Kidney glomerular epithelial cell (primary cell): Measurements from ENCODE around the gene RNF32.

Source experiments
- DNase-seq: peaks from one replicate; lab custom pipeline; 2025; lab: John Stamatoyannopoulos, UW

RNF32 gene

GRCh38 chr7:156640257-156640948, at the start of gene RNF32:
RNF32 (plus strand) TSS chr7:156640774; CDS start chr7:156643878, 3,104 bp downstream.
- peak; percentile 77 for DNase-seq

DNA sequence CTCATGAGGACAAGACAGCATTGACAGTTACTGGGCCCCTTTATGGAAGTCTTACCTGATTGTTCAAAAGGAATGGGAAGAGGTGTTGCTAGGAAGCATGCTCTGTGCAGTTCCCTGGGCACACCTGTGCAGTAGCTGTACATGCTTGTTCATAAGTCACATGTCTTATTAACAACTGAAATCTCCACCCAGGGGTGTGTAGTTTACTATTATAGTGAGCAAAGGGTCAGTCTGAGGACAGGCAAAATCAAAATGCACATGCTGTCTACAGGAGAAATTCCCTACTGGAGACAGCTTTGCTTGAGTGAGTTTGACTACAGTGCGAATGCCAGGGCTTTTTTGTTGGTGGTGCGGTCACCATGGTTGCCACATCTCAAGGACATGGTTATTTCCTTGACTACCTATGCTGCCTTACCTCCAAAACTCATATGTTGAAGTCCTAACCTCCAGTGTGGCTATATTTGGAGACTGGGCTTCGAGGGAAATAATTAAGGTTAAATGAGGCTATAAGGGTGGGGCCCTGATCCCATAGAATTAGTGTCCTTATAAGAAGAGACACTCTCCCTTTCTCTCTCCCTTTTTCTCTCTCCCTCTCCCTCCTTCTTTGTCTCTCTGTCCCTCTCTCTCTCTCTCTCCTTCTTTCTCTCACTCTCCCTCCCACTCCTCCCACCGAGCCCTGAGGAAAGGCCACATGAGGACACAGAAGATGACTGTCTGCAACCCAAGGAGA, 48.3 kb upstream of the RNF32 start:
- DNase-seq, result no peak

- no peak for DNase-seq
These were observed 46.1 kb upstream of the RNF32 start for GRCh38 chr7:156594283-156595080.

GRCh38 chr7:156600496-156600895, 40.1 kb upstream of the RNF32 start:
- DNase-seq, result no peak

DNA sequence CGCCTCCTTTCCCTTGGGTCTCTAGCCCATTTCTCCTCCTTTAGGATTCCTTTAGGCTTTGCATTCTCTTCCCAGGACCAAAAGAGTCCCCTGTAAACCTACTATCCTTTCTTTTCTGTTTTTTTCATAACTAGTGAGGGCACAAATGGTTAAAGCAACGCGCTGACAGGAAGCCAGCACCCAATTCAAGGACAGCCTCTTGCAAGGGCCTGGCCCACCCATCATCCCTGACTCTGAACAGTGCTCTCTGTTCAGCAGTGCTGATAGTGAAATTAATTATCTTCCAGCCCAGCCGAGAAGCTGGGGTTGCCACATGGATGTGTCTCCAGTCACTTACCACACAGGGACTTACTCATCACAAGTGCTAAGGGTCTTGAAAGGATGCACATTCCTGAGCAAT, 38.3 kb upstream of the RNF32 start:
- DNase-seq, result no peak

GRCh38 chr7:156603011-156603410, 37.6 kb upstream of the RNF32 start:
- no peak for DNase-seq

- DNase-seq, result no peak
These were observed 36.9 kb upstream of the RNF32 start for GRCh38 chr7:156603629-156604028.

- DNase-seq, result no peak
These were observed 36.3 kb upstream of the RNF32 start for GRCh38 chr7:156604311-156604710.

DNA sequence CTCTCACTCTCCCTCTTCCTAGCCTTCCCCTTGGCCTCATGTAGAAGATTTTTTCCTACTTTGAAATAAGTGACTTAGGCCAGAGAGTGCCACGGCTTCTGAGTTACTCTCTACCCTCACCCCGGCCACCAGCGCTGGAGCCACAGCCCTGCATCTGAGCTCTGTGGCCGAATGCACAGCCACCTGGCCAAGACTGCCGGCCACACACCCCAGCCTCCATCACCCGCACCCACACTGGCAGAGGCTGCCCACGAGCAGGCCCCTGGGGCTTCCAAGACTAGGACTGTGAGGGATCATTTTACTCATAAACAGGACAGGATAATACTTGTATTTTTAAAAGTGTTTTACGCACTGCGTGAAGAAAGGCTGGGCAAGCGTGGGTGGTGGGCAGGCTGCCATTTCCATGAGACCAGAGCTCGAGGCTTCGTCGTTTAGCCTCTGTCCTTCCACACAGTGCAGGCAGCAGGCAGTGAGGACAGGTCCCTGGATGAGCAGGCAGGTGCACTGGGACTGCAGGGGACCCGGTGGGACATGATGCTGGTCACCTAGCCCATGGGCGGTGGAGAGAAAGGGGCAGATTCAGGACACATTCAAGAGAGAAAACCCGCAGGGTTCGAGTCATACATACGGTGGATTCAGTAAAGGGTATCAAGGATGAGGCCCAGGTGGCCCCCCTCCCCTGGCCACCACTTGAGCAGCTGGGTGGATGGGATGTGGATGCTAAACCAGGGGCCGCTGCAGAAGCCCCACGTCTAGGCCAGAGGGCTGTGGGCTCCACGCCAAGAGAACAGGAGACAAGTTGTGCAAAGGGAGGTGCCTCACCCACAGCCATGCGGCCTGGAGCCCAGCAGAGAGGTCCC, 35.5 kb upstream of the RNF32 start:
- DNase-seq, result no peak

GRCh38 chr7:156606135-156606534, 34.4 kb upstream of the RNF32 start:
- DNase-seq, result no peak

DNA sequence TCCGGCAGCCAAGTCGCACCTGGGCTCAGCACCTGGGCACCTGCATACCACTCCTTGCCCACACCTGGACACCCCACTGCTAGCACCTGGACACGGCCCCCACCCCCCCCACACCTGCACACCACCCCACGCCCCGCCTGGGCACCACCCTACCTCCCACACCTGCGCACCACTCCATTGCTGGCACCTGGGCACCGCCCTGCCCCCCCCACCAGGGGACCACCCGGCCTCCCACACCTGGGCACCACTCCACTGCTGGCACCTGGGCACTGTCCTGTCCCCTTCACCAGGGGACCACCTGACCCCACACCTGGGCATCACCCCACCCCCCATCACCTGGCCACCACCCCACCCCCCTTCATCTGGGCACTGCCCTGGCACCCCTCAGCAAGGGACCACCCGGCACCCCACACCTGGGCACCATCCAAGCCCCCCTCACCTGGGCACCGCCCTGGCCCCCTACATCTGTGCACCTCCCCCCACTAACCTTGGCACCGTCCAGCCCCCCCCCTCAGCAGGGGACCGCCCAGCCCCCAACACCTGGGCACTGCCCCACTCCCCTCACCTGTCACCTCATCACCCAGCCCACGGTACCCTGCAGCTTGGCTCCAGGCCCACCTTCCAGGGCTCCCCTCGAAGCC, 33.8 kb upstream of the RNF32 start:
- DNase-seq, result no peak

GRCh38 chr7:156607332-156608172, 33.0 kb upstream of the RNF32 start:
- DNase-seq, result no peak

GRCh38 chr7:156608173-156608478, 32.4 kb upstream of the RNF32 start:
- no peak for DNase-seq

- no peak for DNase-seq
These were observed 31.3 kb upstream of the RNF32 start for GRCh38 chr7:156609010-156609877.

- DNase-seq, result no peak
These were observed 30.4 kb upstream of the RNF32 start for GRCh38 chr7:156610130-156610529.

DNA sequence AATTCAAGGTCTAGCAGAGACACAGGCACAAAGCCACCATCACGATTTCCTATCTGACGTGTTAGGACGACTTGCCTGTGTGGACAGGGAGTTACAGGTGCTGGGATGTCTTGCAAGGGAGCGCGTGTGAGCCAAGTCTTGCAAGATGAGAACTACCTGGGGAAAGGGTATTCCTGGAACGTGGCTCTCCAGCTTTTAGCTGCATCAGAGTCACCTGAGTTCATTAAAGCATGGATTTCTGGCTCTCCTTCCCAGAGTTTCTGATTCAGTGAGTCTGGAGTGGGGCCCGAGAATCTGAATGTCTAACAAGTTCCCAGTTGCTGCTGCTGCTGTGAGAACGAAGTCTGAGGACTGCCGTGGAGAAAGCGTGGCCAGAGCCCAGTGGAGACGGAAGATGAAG, 30.0 kb upstream of the RNF32 start:
- no peak for DNase-seq

DNA sequence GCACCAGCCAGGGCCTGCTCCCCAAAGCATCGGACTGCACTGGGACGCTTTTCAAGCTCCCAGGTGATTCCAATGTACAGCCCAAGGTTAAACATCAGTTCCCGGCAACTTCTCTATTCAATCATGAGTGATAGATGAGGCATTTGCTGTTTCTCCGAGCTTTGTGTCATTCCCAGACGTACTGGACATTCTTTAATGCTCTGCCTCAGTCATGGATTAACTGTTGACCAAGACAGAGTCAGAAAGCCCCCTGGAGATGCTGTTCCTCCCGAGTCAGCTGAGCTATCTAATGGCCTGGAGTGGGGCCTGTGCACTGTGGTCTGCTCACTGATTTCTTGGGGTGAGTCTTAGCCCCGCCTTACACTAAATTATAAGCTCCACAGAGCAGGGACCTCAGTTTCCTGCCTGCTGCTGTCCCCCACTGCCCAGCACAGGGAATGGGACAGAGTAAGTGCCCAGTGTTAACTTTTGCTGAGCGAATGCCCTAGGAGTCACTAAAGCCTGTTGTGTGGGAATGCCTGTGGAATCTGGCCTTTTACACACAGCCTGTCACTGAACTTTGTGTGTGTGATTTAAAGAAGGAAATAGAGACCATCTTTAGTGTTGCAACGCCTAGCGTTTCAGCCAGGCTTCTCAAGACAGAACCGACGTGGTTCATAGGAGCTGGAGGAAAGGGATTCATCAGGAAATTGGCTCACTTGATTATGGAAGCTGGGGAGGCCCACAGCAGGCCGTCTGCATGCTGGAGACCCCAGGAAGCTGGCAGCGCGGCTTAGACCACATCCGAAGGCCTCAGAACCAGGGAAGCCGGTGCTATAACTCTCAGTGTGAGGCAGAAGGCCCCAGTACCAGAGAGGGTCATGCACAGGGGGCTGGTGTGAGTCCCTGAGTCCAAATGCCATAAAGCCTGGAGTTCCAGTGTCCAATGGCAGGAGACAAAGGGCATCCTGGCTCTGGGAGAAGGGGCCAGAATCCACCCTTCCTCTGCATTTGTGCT, 29.3 kb upstream of the RNF32 start:
- DNase-seq, result no peak

- no peak for DNase-seq
These were observed 27.6 kb upstream of the RNF32 start for GRCh38 chr7:156612930-156613329.
